Mammary epithelial cell (primary cell): ENCODE measurements around the gene TRMU.

ENCODE experiments used
- EZH2 ChIP-seq: IDR thresholded peaks from 2 replicates; pipeline ENCODE4 v1.6.1; 2012; ENCODE audit warnings: low read length, inconsistent platforms, borderline replicate concordance
- TF ChIP-seq, protein P1 (sequence below), 2 donors: IDR thresholded peaks in 1 of 2; conservative IDR thresholded peaks in 1 of 2; 2 replicates each; pipeline ENCODE4 v1.5.1; 2011 to 2012; ENCODE audit warnings: inconsistent platforms in 2 of 2, low read length in 2 of 2, mild to moderate bottlenecking in 2 of 2, control low read depth in 1 of 2, low read depth in 1 of 2; ENCODE audit not compliant: insufficient read depth in 1 of 2; ENCODE audit errors: extremely low read depth in 1 of 2

DNA sequence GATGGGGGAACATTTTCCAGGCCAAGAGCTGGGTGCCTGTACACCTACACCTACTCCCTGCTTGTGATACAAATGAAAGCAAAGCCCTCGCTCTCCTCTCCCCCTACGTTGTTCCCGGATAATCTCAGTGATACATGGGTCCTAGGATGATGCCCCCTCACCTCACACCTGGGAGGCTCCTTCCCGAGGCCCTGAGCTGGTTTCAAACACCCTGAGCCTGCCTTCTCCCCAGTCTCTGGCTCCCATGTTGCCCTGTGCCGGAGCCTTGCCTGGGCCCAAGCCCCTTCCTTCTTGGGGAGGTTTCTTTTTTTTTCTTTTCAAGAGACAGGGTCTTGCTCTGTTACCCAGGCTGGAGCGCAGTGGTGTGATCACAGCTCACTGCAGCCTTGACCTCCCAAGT is 23.3 kb downstream of the TRMU start:
- TF ChIP-seq, protein P1, sequence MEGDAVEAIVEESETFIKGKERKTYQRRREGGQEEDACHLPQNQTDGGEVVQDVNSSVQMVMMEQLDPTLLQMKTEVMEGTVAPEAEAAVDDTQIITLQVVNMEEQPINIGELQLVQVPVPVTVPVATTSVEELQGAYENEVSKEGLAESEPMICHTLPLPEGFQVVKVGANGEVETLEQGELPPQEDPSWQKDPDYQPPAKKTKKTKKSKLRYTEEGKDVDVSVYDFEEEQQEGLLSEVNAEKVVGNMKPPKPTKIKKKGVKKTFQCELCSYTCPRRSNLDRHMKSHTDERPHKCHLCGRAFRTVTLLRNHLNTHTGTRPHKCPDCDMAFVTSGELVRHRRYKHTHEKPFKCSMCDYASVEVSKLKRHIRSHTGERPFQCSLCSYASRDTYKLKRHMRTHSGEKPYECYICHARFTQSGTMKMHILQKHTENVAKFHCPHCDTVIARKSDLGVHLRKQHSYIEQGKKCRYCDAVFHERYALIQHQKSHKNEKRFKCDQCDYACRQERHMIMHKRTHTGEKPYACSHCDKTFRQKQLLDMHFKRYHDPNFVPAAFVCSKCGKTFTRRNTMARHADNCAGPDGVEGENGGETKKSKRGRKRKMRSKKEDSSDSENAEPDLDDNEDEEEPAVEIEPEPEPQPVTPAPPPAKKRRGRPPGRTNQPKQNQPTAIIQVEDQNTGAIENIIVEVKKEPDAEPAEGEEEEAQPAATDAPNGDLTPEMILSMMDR (conservative IDR thresholded peaks at IDR 0.05 in 1 of 2, IDR thresholded peaks at IDR 0.05 in 1 of 2; ENCODE audit: extremely low read depth in 1 of 2, insufficient read depth in 1 of 2, low read depth in 1 of 2, low read length in 2 of 2) = no peak
- TF ChIP-seq EZH2 = no peak
